GM21825 (cell line): Measurements from ENCODE around the gene RNF10.
A peak's percentile ranks its signal among the peaks of the same experiment; 100 is the strongest.
"Not testable (repeated sequence)": the region's sequence is repeated elsewhere in the genome, so short reads cannot be mapped to it uniquely, and the experiment has no call there.

ENCODE experiments used
- ATAC-seq: cut with Tn5 transposase; IDR thresholded peaks from one replicate; pipeline ENCODE4 v1.9.1; 2021; ENCODE audit warnings: mild to moderate bottlenecking, moderate library complexity; ENCODE audit not compliant: unreplicated experiment

Gene RNF10

DNA sequence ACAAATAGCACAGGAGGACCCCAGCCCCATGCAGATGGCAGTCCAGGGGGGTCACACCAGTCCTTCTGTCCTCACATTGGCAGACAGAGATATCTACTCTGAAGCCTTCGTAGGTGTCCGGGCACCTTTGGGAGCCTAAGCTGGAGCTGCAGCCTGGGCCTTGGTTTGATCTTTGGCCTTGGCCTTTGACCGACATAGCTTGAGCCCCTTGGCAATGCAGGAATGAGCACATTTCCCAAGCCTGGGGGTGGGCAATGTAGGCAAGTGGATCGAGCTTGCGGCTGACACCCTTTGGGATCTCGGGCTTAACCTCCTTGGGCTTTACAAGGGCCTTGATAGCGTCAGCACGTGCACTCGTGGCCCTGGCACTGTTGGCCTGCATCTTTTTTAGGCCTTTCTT, 11.6 kb upstream of the RNF10 start:
- no peak for ATAC-seq

- peak; percentile 78 for ATAC-seq
Measured at GRCh38 chr12:120528861-120529525, 5.2 kb upstream of the RNF10 start, which contains the start of gene COQ5. COQ5 (minus strand) TSS chr12:120529158; CDS start chr12:120529141, 17 bp downstream.

DNA sequence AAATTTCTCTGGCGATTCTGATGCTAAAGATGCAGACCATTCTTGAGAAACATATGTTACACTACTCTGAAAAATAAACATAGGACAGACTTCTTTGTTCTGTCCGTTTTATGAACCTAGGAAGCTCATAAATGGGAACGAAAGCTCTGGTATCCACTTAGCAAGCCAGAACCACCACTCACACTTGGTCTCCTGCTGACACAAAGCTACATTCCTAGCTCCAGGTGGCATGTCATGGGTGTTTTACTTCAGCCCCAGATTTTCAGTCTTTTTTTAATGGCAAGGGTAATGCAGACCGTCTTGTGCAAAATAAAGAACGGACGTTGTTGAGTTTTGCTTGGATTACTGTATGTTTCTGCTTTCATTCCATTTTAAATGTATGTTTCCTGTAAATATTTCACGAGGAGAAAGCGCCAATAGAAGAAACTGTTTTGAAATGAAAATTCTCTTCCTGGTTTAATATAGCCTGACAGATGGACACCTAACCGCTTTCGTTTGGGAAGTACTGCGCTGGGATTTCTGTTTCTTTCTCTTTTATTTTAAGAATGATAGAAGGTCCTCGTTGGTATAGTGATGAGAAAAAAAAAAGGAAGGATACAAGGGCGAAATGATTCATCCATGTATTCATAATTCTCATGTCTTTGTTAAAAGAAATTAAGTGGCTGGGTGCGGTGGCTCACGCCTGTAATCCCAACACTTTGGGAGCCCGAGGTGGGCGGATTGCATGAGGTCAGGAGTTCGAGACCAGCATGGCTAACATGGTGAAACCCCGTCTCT, 4.3 kb upstream of the RNF10 start:
- ATAC-seq: no peak

DNA sequence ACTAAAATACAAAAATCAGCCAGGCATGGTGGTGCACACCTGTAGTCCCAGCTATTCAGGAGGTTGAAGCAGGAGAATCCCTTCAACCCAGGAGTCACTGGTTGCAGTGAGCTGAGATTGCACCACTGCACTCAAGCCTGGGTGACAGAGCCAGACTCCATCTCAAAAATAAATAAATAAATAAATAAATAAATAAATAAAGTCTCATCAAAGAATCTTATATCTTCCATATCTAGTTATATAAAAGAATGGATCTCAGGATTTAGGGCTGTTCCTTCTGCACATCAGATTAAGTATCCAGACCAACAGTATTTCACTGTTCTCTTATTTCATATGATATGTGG, 3.8 kb upstream of the RNF10 start:
- ATAC-seq: not testable (repeated sequence)

- no peak for ATAC-seq
Measured at GRCh38 chr12:120532701-120533238, 1.4 kb upstream of the RNF10 start.

- peak; percentile 28 for ATAC-seq
Measured at GRCh38 chr12:120534703-120535655, 823 bp downstream of the RNF10 start.

- no peak for ATAC-seq
Measured at GRCh38 chr12:120536064-120536791, 2.1 kb downstream of the RNF10 start.

DNA sequence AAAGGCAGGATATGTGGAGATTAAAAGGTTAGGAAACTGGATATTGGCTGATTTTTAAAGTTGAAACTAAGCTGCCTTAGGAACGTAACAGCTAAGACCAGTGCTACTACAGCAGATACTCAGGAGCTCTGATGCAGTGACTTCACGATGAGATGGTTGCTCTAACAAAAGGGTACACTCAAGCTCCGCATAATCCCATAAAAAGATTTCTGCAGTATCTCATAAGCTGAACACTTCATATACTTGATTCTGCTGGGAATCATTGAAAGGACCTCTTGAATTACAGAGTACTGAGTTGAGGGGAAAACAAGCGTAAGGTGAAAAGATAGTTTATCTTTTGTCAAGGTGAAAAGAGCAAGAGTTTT, 3.7 kb downstream of the RNF10 start:
- ATAC-seq: no peak

- no peak for ATAC-seq
Measured at GRCh38 chr12:120538281-120539156, 4.4 kb downstream of the RNF10 start.

DNA sequence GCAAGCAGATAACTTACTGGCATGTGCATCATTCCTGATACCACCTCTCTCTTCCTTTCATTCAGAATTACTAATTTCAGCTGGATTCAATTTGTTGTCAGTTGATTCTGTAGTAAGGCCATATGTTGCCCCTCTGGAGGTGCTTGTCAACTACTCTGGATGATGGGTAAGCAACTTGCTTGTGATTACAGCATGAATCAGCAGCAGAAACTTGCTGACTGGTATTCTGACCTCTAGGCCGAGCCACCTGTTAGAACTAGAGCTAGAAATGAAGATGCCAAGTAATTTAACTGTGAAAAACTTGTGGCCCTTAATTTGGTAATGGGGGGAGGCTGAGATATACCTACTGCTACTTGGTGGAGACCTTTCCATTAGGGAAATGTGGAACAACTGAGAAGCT, 5.1 kb downstream of the RNF10 start:
- ATAC-seq: no peak

DNA sequence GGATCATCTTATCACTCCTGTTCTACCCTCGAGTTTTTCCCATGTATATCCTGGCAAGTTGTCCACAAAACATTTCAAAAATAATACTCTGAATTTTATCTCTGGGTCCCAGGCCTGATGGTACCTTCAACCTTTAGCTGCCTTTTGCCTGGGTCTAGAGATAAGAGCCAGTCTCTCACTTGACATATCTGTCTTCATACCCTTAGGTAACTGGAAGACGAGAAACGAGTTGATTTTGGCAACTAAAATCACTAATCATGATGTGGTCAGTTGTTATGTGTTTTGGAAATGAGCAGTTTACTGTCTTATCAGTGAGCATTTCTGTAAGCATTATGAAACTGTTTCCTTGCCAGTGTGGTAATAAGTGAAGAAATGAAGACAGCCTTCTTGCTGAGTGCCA, 6.3 kb downstream of the RNF10 start:
- no peak for ATAC-seq

- no peak for ATAC-seq
Measured at GRCh38 chr12:120542166-120542565, 8.0 kb downstream of the RNF10 start.

DNA sequence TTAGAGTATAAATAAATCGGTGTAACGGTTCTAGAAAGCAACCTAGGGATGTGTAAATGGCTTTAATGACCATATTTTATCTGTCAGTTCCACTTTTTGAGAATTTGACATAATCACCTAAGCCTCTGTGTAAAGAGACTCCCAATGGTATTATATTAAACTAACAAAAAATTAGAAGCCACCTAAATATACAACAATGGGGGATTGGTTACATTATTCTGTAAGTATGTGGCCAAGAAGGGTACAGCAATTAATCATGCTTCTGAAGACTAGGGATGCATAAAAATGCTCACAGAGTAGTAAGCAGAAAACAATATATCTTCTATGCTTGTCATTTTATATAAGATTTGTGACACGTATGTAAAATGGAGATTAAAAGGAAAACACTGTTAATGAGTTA, 10.5 kb downstream of the RNF10 start:
- no peak for ATAC-seq

DNA sequence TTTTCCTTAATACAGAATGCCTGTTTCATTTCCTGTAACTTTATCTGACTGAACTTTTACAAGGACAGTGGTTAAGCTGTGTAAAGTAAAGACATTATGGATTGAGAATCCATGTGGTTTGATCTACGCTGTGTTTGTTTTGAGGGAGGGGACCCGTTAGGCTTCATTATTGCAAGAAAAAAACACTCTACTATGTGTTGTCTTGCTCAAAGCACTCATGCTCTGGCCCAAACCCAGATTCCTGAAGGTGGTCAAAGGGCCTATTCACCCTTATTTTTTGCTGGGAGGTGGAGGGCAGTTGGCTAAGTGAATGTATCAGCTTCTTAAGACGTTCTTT, 11.9 kb downstream of the RNF10 start:
- ATAC-seq: no peak

DNA sequence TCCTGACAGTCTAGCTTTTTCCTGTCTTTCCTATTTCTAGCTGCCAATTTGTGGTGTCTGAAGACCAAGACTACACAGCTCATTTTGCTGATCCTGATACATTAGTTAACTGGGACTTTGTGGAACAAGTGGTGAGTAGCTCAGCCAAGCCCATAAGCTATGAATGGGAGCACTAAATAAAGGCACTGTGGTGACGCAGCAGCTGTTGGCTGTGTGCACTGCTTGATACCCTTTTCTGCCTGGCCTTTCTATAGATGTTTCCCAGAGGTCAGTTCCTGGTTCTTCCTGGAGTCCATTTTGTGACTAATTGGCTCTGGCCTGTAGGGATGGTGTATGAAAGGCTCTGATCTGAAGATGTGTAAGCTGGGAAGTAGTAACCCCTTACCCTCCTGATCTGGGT, 20.5 kb downstream of the RNF10 start:
- no peak for ATAC-seq

- no peak for ATAC-seq
Measured at GRCh38 chr12:120557589-120557988, 23.4 kb downstream of the RNF10 start.

- ATAC-seq: no peak
Measured at GRCh38 chr12:120562906-120563305, 28.8 kb downstream of the RNF10 start.

DNA sequence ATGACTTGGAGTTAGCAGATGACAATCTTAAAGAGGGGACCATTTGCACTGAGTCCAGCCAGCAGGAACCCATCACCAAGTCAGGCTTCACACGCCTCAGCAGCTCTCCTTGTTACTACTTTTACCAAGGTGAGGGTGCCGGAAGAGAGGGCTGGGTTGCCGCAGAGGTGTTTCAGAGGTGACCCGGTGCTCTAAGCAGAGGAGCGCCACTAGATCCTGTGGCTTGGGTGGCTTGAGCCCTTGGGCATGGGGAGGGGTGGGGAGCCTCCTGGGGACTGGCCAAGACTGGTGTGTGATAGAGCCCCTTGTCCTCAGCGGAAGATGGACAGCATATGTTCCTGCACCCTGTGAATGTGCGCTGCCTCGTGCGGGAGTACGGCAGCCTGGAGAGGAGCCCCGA, 29.3 kb downstream of the RNF10 start:
- ATAC-seq: no peak

GRCh38 chr12:120571299-120571698, 37.1 kb downstream of the RNF10 start:
- no peak for ATAC-seq

DNA sequence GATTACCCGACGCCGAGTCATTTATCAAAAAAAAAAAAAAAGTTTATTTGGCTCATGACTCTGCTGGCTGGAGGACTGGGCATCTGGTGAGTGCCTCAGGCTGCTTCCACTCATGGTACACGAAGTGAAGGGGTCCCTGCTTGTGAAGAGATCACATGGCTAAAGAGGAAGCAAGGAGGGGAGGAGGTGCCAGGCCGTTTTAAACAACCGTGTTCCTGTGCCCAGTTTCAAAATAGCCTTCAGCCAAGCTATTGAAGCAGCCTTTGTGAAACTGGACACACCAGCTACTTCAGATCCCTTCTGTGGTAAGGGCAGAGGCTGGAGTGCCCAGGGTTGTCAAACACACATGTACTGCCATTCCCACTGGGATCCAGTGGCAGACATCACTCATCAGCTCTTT, 39.4 kb downstream of the RNF10 start:
- ATAC-seq: no peak
